HG02884 (cell line): ENCODE measurements around the gene SEMA6B.

Source experiments
- ATAC-seq: cut with Tn5 transposase; IDR thresholded peaks from one replicate; pipeline ENCODE4 v1.9.1; 2021; ENCODE audit warnings: mild to moderate bottlenecking, moderate library complexity; ENCODE audit not compliant: unreplicated experiment

Gene SEMA6B

GRCh38 chr19:4589579-4590410, 30.3 kb upstream of the SEMA6B start:
- ATAC-seq = no peak

- no peak for ATAC-seq
Measured at GRCh38 chr19:4588291-4588761, 28.8 kb upstream of the SEMA6B start.

- no peak for ATAC-seq
Measured at GRCh38 chr19:4587527-4587926, 28.0 kb upstream of the SEMA6B start.

- no peak for ATAC-seq
Measured at GRCh38 chr19:4586691-4587090, 27.2 kb upstream of the SEMA6B start.

- no peak for ATAC-seq
Measured at GRCh38 chr19:4586245-4586644, 26.8 kb upstream of the SEMA6B start.

GRCh38 chr19:4585556-4585955, 26.1 kb upstream of the SEMA6B start:
- no peak for ATAC-seq

- no peak for ATAC-seq
Measured at GRCh38 chr19:4584670-4585460, 25.4 kb upstream of the SEMA6B start.

GRCh38 chr19:4583961-4584669, 24.6 kb upstream of the SEMA6B start:
- ATAC-seq = no peak

- no peak for ATAC-seq
Measured at GRCh38 chr19:4582980-4583842, 23.7 kb upstream of the SEMA6B start.

GRCh38 chr19:4581666-4582553, 22.4 kb upstream of the SEMA6B start:
- ATAC-seq = no peak

- ATAC-seq = no peak
Measured at GRCh38 chr19:4580961-4581665, 21.6 kb upstream of the SEMA6B start.

GRCh38 chr19:4580021-4580901, 20.8 kb upstream of the SEMA6B start:
- ATAC-seq = no peak

- no peak for ATAC-seq
Measured at GRCh38 chr19:4579389-4579788, 19.9 kb upstream of the SEMA6B start.

GRCh38 chr19:4578552-4579248, 19.2 kb upstream of the SEMA6B start:
- ATAC-seq = no peak

GRCh38 chr19:4577020-4577782, 17.7 kb upstream of the SEMA6B start:
- ATAC-seq = no peak
